Stimulated activated CD8-positive, alpha-beta memory T cell treated with anti-CD3 and anti-CD28 coated beads, Interleukin-15, amount 100 ng/mL, for 24 hours (primary cell): Measurements from ENCODE around the gene KCNJ5.

Experiments used
- DNase-seq: peaks from one replicate; pipeline ENCODE4 v3.0.0-alpha.2; 2020; ENCODE audit warnings: low read depth

The KCNJ5 gene

GRCh38 chr11:128871168-128871610, 20.0 kb upstream of the KCNJ5 start:
- no peak for DNase-seq

- DNase-seq = no peak
These were observed 19.1 kb upstream of the KCNJ5 start for GRCh38 chr11:128872094-128872493.

- no peak for DNase-seq
These were observed 18.6 kb upstream of the KCNJ5 start for GRCh38 chr11:128872594-128872993.

GRCh38 chr11:128874427-128874826, 16.7 kb upstream of the KCNJ5 start:
- DNase-seq = no peak

- no peak for DNase-seq
These were observed 15.0 kb upstream of the KCNJ5 start for GRCh38 chr11:128876133-128876650.

- DNase-seq = no peak
These were observed 13.4 kb upstream of the KCNJ5 start for GRCh38 chr11:128877726-128878125.

- no peak for DNase-seq
These were observed 12.7 kb upstream of the KCNJ5 start for GRCh38 chr11:128878455-128878854.

- DNase-seq = no peak
These were observed 11.3 kb upstream of the KCNJ5 start for GRCh38 chr11:128879817-128880216.

GRCh38 chr11:128881221-128881620, 9.9 kb upstream of the KCNJ5 start:
- no peak for DNase-seq

GRCh38 chr11:128882451-128882850, 8.7 kb upstream of the KCNJ5 start:
- DNase-seq = no peak

GRCh38 chr11:128884054-128884453, 7.1 kb upstream of the KCNJ5 start:
- DNase-seq = no peak

- no peak for DNase-seq
These were observed 6.3 kb upstream of the KCNJ5 start for GRCh38 chr11:128884703-128885338.

GRCh38 chr11:128886406-128887124, 4.6 kb upstream of the KCNJ5 start:
- DNase-seq = no peak

- DNase-seq = no peak
These were observed 2.8 kb upstream of the KCNJ5 start for GRCh38 chr11:128888034-128888985.

GRCh38 chr11:128889657-128890213, 1.4 kb upstream of the KCNJ5 start:
- DNase-seq = no peak

- DNase-seq = no peak
These were observed 977 bp upstream of the KCNJ5 start for GRCh38 chr11:128890216-128890542.

- no peak for DNase-seq
These were observed 800 bp downstream of the KCNJ5 start for GRCh38 chr11:128891913-128892398.

- no peak for DNase-seq
These were observed 1.9 kb downstream of the KCNJ5 start for GRCh38 chr11:128892866-128893565.

GRCh38 chr11:128893578-128894285, 2.6 kb downstream of the KCNJ5 start:
- no peak for DNase-seq

GRCh38 chr11:128894286-128894681, 3.1 kb downstream of the KCNJ5 start:
- DNase-seq = no peak

GRCh38 chr11:128894685-128895084, 3.5 kb downstream of the KCNJ5 start:
- no peak for DNase-seq
